ENCODE data around the gene CACNG6.
A peak's percentile ranks its signal among the peaks of the same experiment; 100 is the strongest.

Gene CACNG6

GRCh38 chr19:53982611-53983010 lies 8.8 kb upstream of the CACNG6 start:
- Mint-ChIP-seq H3K4me1 (peaks cover 3% of the 10 kb centered on the region), H3K27me3 (peaks cover 42% of the 10 kb centered on the region), H3K27ac (no peak overlapping the region), H3K4me3 (no peak overlapping the region), H3K9me3 (peaks cover 20% of the 10 kb centered on the region), H3K36me3 (peaks cover 22% of the 10 kb centered on the region)
- ATAC-seq, result peak; percentile 31

GRCh38 chr19:53983457-53984289 lies 7.8 kb upstream of the CACNG6 start:
- H3K4me1 Mint-ChIP-seq, result no peaks in the 10 kb centered on the region
- ATAC-seq, result no peak
- no peak overlapping the region for H3K4me3 Mint-ChIP-seq
- no peak overlapping the region for H3K27ac Mint-ChIP-seq
- H3K36me3 Mint-ChIP-seq, result peaks cover 21% of the 10 kb centered on the region
- peaks cover 19% of the 10 kb centered on the region for H3K9me3 Mint-ChIP-seq
- H3K27me3 Mint-ChIP-seq, result peaks cover 31% of the 10 kb centered on the region

GRCh38 chr19:53985863-53986262 lies 5.6 kb upstream of the CACNG6 start:
- Mint-ChIP-seq H3K27me3 (peaks cover 19% of the 10 kb centered on the region), H3K27ac (no peak overlapping the region), H3K9me3 (peaks cover 7% of the 10 kb centered on the region), H3K4me3 (no peak overlapping the region), H3K4me1 (no peaks in the 10 kb centered on the region), H3K36me3 (peaks cover 3% of the 10 kb centered on the region)
- no peak for ATAC-seq

DNA sequence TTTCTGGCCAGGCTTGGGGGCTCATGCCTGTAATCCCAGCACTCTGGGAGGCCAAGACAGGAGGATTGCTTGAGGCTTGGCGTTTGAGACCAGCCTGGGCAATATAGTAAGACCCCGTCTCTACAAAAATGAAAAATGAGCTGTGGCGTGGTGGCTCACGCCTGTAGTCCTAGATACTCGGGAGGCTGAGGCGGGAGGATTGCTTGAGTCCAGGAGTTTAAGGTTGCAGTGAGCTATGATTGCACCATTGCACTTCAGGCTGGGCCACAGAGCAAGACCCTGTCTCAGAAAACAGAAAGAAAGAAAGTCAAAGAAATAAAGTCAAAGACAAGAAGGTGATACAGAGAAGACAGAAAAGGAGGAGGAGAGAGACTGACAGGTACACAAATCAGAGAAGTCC lies 2.5 kb upstream of the CACNG6 start:
- Mint-ChIP-seq H3K9me3 (peaks cover 4% of the 10 kb centered on the region), H3K4me3 (no peak overlapping the region), H3K36me3 (no peaks in the 10 kb centered on the region), H3K27ac (no peak overlapping the region), H3K4me1 (peaks cover 6% of the 10 kb centered on the region), H3K27me3 (peaks cover 30% of the 10 kb centered on the region)
- ATAC-seq, result no peak

GRCh38 chr19:53989600-53990533 lies 1.6 kb upstream of the CACNG6 start:
- Mint-ChIP-seq H3K27ac (no peak overlapping the region), H3K4me1 (peaks cover 6% of the 10 kb centered on the region), H3K9me3 (peaks cover 4% of the 10 kb centered on the region), H3K36me3 (peaks cover 4% of the 10 kb centered on the region), H3K4me3 (no peak overlapping the region), H3K27me3 (peaks cover 39% of the 10 kb centered on the region)
- ATAC-seq, result peak; percentile 17

GRCh38 chr19:53992211-53992610 lies 774 bp downstream of the CACNG6 start:
- H3K27me3 Mint-ChIP-seq, result peaks cover 57% of the 10 kb centered on the region

GRCh38 chr19:53992815-53993214 lies 1.4 kb downstream of the CACNG6 start:
- H3K4me3 Mint-ChIP-seq, result no peak overlapping the region
- peaks cover 4% of the 10 kb centered on the region for H3K36me3 Mint-ChIP-seq
- no peak overlapping the region for H3K27ac Mint-ChIP-seq
- H3K9me3 Mint-ChIP-seq, result peaks cover 11% of the 10 kb centered on the region
- ATAC-seq, result no peak
- H3K4me1 Mint-ChIP-seq, result peaks cover 6% of the 10 kb centered on the region
- peaks cover 57% of the 10 kb centered on the region for H3K27me3 Mint-ChIP-seq

More at GRCh38 chr19:53992211-53992610, 774 bp downstream of the CACNG6 start:
- Mint-ChIP-seq H3K4me3 (no peak overlapping the region), H3K4me1 (peaks cover 6% of the 10 kb centered on the region), H3K9me3 (peaks cover 11% of the 10 kb centered on the region), H3K27ac (no peak overlapping the region), H3K36me3 (peaks cover 4% of the 10 kb centered on the region)
- no peak for ATAC-seq

DNA sequence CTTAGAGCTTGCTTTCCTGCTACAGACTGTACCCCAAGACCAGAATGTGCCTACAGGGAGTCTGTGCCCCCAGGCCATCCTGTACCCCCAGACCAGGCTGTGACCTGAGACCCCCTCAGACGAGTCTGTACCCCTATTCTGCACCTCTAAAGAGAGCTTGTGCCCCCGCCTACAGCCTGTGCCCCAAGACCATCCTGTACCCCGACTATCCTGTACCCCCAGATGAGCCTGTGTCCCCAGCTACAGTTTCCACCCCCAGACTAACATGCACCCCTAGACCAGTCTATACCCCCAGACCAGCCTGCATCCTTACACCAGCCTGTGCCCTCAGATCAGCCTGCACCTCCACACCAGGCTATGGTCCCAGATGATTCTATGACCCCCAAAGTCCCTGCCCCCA lies 2.0 kb downstream of the CACNG6 start:
- ATAC-seq, result no peak
- H3K27me3 Mint-ChIP-seq, result peaks cover 57% of the 10 kb centered on the region
- peaks cover 11% of the 10 kb centered on the region for H3K9me3 Mint-ChIP-seq
- no peak overlapping the region for H3K27ac Mint-ChIP-seq
- peaks cover 4% of the 10 kb centered on the region for H3K36me3 Mint-ChIP-seq
- H3K4me3 Mint-ChIP-seq, result no peak overlapping the region
- peaks cover 6% of the 10 kb centered on the region for H3K4me1 Mint-ChIP-seq

DNA sequence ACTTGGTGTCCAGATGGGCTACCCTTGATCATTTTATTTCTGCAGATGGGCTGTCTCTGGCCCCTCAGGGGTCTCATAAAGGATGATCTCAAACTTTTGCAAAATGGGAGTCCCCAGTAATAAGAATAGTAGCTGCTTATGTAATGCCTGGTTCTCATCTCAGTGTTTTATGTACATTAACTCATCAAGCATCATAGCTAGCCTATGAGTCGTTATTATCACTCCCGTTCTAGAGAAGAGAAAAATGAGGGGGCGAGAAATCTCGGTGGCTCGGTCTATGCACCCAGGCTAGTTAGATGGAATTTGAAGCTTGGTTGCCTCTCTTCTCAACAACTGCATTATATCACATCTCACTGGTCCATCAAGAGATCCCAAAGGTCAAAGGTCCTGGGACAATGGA lies 3.4 kb downstream of the CACNG6 start:
- no peak for ATAC-seq

GRCh38 chr19:53998223-53998622 lies 6.8 kb downstream of the CACNG6 start:
- Mint-ChIP-seq H3K36me3 (peaks cover 4% of the 10 kb centered on the region), H3K4me1 (no peaks in the 10 kb centered on the region), H3K4me3 (no peak overlapping the region), H3K27ac (no peak overlapping the region), H3K9me3 (peaks cover 10% of the 10 kb centered on the region), H3K27me3 (peaks cover 66% of the 10 kb centered on the region)
- no peak for ATAC-seq

More for the DNA sequence above, 3.4 kb downstream of the CACNG6 start:
- H3K27ac Mint-ChIP-seq, result no peak overlapping the region
- peaks cover 57% of the 10 kb centered on the region for H3K27me3 Mint-ChIP-seq
- H3K4me3 Mint-ChIP-seq, result no peak overlapping the region
- H3K9me3 Mint-ChIP-seq, result peaks cover 10% of the 10 kb centered on the region
- H3K36me3 Mint-ChIP-seq, result peaks cover 4% of the 10 kb centered on the region
- peaks cover 6% of the 10 kb centered on the region for H3K4me1 Mint-ChIP-seq

DNA sequence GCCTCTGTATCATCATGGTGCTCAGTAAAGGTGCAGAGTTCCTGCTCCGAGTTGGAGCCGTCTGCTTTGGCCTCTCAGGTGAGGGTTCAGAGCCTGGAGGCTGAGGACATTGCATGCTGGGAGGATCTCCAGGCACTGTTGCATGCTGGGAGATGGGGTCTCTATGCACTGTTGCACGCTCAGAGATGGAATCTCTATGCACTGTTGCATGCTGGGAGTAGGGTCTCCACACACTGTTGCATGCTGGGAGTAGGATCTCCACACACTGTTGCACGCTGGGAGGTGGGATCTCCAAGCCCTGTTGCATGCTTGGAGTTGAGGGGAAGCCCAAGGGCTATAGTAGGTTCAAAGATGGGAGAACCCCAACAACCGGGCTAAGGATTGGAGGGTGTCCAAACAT lies 8.3 kb downstream of the CACNG6 start:
- no peaks in the 10 kb centered on the region for H3K4me1 Mint-ChIP-seq
- no peak for ATAC-seq
- H3K27ac Mint-ChIP-seq, result no peak overlapping the region

DNA sequence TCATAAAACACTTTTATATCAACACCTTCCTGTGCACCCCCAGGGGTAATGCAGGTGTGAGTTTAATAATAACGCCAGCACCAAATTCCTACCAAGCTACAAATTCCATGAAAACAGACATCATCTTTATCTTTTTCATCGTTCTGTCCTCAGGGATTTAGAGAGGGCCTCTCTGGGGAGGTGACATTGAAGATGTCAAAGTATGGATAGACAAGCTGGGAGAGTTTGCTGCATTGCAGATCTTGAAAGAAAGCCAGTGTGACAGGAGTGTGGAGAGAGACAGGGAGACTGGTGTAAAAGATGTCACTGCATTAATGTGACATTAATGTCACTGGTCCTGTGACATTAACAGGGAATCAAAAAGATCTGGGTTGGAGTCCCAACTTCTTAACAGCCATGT lies 10.1 kb downstream of the CACNG6 start:
- Mint-ChIP-seq H3K27ac (no peak overlapping the region), H3K4me3 (no peak overlapping the region), H3K36me3 (no peaks in the 10 kb centered on the region), H3K9me3 (peaks cover 4% of the 10 kb centered on the region), H3K27me3 (peaks cover 33% of the 10 kb centered on the region), H3K4me1 (no peaks in the 10 kb centered on the region)
- ATAC-seq, result no peak

More for the DNA sequence above, 8.3 kb downstream of the CACNG6 start:
- Mint-ChIP-seq H3K9me3 (peaks cover 10% of the 10 kb centered on the region), H3K4me3 (no peak overlapping the region), H3K36me3 (no peaks in the 10 kb centered on the region), H3K27me3 (peaks cover 51% of the 10 kb centered on the region)

DNA sequence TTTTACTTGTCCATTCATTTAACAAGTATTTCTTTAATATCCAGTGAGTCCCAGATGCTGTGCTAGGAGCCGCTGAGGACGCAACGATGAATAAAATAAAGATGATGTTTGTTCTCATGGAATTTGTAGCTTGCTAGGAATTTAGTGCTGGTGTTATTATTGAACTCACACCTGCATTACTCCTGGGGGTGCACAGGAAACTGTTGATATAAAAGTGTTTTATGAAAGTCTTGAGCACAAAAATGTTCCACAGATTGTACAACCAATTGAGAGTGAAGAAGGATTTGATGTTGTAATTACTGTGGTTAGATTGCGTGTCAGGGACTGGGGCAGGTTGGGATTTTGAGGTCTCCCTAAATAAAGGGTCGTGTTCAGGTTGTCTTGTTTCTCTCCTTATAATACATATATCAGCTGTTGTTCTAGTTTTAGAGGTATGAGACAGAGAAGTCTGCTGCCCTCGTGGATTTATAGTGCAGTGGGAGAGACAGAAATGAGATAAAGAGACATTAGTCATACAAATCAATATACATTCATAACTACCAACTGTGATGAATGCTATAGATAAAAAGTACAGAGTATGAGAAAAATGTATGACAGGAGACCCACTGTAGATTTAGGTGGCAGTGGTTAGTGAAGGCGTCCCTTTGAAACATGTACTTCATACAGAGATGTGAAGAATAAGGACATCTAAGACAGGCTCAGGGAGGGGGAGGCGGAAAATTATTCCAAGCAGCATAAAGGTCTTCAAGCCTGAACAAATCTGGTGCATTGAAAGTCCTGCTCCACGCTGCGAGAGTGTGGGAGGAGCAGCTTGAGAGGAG lies 11.3 kb downstream of the CACNG6 start:
- Mint-ChIP-seq H3K36me3 (no peaks in the 10 kb centered on the region), H3K4me3 (no peak overlapping the region)

GRCh38 chr19:54009440-54009839 lies 18.0 kb downstream of the CACNG6 start:
- no peaks in the 10 kb centered on the region for H3K4me1 Mint-ChIP-seq
- H3K36me3 Mint-ChIP-seq, result no peaks in the 10 kb centered on the region
- H3K27me3 Mint-ChIP-seq, result peaks cover 22% of the 10 kb centered on the region
- no peak for ATAC-seq
- H3K9me3 Mint-ChIP-seq, result peaks cover 13% of the 10 kb centered on the region
- no peak overlapping the region for H3K27ac Mint-ChIP-seq
- no peak overlapping the region for H3K4me3 Mint-ChIP-seq

More for the DNA sequence above, 11.3 kb downstream of the CACNG6 start:
- no peak overlapping the region for H3K27ac Mint-ChIP-seq
- peaks cover 4% of the 10 kb centered on the region for H3K9me3 Mint-ChIP-seq
- peaks cover 40% of the 10 kb centered on the region for H3K27me3 Mint-ChIP-seq
- H3K4me1 Mint-ChIP-seq, result no peaks in the 10 kb centered on the region
- ATAC-seq, result no peak

DNA sequence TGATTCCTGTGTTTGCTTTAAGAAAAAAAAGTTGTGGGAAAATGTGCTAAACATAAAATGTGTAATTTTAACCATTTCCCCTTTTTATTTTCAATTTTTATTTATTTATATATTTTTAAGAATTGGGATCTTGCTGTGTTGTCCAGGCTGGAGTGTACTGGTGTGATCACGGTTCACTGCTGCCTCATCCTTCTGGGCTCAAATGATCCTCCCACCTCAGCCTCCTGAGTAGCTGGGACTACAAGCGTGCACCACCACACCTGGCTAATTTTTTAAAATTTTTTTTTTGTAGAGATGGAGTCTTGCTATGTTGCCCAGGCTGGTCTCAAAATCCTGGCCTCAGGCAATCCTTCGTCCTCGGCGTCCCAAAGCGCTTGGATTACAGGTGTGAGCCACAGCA lies 19.0 kb downstream of the CACNG6 start:
- Mint-ChIP-seq H3K27ac (no peak overlapping the region), H3K9me3 (peaks cover 19% of the 10 kb centered on the region), H3K4me1 (no peaks in the 10 kb centered on the region), H3K4me3 (no peak overlapping the region), H3K36me3 (no peaks in the 10 kb centered on the region), H3K27me3 (peaks cover 22% of the 10 kb centered on the region)
- no peak for ATAC-seq

Data from stimulated activated memory B cell treated with anti-CD40 and anti-IgM and Interleukin-4, amounts not matched to agents 10 μg/mL and 1 μg/mL and 100 μg/mL, for 72 hours (primary cell).